Epithelial cell of proximal tubule (primary cell): ENCODE measurements around the gene MAGOH. TPM values are rescaled to one million over a fixed set of nuclear protein-coding genes. Genes with fewer than 3 reads are reported as not detected.

Experiments used
- DNase-seq: peaks from one replicate; pipeline ENCODE4 v3.0.0-alpha.2; 2011; ENCODE audit warnings: low read depth
- H3K4me3 ChIP-seq: 2 replicates; pipeline ENCODE4 v1.5.1; 2011; ENCODE audit warnings: low read depth, mild to moderate bottlenecking, low read length
- total RNA-seq: library from RNA; depleted of rRNA; stranded (reverse); fragments of >200 nt; gene quantifications from 2 replicates; pipeline ENCODE4 v1.2.3, GENCODE V29; 2015
- TF ChIP-seq, protein P1 (sequence below): conservative IDR thresholded peaks from 2 replicates; pipeline ENCODE4 v1.5.1; 2012; ENCODE audit warnings: low read depth, mild to moderate bottlenecking, low read length

Gene MAGOH
- total RNA-seq, 1 donor from 2014 or later = 24.8 TPM

DNA sequence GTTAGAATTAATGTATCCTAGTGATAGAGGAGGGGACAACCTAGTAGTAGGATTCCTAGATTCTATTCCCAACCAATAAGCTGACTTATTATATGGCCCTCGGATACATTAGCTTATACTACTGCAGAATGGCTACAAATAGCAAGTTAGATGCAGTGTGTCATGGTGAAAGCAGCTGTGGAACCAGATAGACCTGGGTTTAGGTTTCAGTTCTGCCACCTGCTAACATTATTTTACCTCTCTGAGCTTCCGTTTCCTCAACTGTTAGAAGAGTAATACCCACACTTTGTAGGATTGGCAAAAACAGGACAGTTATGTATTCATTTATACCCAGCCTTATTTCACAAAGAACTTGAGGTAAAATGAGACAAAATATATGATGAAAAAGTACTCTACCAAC lies 21.6 kb upstream of the MAGOH start:
- TF ChIP-seq, protein P1, sequence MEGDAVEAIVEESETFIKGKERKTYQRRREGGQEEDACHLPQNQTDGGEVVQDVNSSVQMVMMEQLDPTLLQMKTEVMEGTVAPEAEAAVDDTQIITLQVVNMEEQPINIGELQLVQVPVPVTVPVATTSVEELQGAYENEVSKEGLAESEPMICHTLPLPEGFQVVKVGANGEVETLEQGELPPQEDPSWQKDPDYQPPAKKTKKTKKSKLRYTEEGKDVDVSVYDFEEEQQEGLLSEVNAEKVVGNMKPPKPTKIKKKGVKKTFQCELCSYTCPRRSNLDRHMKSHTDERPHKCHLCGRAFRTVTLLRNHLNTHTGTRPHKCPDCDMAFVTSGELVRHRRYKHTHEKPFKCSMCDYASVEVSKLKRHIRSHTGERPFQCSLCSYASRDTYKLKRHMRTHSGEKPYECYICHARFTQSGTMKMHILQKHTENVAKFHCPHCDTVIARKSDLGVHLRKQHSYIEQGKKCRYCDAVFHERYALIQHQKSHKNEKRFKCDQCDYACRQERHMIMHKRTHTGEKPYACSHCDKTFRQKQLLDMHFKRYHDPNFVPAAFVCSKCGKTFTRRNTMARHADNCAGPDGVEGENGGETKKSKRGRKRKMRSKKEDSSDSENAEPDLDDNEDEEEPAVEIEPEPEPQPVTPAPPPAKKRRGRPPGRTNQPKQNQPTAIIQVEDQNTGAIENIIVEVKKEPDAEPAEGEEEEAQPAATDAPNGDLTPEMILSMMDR = no peak
- no peak for DNase-seq
- no peak overlapping the region for H3K4me3 ChIP-seq

DNA sequence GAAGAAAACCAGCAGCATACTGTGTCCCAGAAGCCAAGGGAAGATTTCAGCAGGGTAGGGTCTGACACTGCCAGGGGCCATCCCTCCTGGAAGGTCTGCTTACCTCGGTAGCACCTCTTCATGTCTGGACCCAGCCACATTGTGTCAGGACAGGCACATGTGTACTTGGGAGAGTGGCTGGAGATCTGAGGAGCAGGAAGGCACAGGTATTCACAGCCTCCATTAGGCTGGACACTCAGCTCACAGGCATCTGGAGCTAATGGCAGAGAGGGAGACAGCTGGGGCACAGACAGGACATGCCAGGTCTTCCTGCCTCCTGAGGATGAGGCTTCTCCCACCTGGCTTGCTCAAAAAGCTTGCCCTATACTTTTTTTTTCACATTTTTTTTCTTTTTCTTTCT lies 19.9 kb upstream of the MAGOH start:
- H3K4me3 ChIP-seq = no peak overlapping the region
- TF ChIP-seq, protein P1 = no peak
- DNase-seq = no peak

DNA sequence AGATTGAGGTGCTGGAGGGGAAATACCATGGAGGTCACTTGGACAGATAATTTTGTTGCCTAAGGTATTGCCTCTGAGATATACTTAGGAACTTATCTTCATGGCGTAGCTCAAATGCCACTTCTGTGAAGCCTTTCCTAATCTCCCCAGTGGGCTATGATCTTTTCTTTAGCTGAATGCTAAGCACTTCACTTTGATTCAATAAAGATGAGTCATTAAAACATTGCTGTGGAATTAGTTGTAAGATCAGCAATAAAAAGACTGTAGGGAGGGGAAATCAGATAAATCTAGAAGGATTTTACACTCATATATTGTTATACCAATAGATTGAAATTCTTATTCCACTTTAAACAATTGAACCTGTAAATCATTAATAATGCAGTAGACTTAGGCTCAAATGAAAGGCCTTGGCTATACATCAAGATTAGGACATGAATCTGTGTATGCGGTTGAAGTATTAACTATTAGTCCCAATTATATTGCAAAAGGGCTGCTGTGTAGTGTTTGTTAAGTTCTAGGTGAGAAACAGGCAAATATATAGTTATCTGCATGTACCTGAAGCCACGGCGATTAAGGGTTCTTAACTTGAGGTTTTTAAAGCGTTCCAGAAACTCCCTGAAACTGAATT lies 19.2 kb upstream of the MAGOH start:
- TF ChIP-seq, protein P1 = no peak
- no peak overlapping the region for H3K4me3 ChIP-seq
- DNase-seq = no peak

DNA sequence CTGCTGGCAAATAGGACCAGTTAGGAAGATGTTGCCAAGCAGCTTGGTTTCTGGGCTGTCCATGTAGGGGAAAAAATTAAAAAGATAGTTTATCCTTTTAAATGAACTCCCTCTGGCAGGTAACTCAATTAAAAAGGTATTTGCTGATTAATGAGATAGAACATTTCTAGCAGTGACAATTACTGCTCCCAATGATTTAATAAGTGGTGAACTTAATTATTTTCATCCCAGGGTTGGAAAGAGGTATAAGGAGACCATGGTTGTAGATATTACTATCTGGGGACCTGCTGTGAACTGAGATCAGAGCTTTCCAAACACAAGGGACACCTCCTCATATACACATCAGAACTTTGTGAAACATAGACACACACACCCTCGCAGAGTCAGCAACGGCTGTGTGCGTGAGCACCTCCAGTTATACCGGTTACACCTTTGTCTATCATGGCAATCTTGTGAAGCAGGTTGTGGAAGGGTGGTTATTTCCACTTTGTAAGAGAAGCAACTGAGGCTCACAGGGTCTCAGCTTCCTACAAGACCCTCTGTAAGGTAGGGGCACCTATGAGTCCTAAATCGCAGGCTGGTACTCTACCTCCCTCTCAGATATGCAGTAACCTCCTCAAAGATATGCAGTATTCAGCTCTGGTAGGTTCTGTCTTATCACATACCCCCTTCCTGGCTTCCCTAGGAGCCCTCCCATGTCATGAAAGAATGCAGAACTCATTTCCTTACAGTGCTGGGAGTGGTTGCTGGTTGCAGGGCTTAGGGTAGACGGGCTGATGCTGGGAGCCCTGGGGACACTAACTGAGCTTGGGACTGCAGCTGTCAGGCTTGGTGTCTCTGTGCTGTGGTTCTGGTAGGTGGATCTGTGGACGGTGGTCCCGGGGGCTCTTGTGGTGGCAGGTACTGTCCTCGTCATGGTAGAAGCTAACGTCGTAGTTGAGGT lies 18.5 kb upstream of the MAGOH start:
- TF ChIP-seq, protein P1 = no peak
- no peak overlapping the region for H3K4me3 ChIP-seq
- DNase-seq = no peak

DNA sequence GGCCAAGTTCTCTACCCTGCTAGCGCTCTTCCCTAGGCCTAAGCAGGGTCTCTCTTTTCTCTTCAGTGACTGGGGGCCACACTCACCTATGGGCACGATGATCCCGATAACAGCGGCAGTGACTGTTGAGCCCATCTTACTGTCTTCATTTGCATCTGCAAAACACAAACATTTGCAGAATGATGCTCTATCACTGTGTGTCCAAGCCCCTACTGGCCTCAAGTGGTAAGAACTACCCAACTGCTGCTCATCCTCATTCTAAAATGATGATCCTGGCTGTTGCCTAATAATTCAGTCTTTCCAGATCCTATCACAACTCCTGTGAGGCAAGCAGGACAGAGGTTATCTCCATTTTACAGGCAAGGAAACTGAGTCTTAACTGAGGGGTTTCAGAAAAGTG lies 16.7 kb upstream of the MAGOH start:
- no peak for DNase-seq
- TF ChIP-seq, protein P1 = peak; percentile 16
- H3K4me3 ChIP-seq = no peak overlapping the region

DNA sequence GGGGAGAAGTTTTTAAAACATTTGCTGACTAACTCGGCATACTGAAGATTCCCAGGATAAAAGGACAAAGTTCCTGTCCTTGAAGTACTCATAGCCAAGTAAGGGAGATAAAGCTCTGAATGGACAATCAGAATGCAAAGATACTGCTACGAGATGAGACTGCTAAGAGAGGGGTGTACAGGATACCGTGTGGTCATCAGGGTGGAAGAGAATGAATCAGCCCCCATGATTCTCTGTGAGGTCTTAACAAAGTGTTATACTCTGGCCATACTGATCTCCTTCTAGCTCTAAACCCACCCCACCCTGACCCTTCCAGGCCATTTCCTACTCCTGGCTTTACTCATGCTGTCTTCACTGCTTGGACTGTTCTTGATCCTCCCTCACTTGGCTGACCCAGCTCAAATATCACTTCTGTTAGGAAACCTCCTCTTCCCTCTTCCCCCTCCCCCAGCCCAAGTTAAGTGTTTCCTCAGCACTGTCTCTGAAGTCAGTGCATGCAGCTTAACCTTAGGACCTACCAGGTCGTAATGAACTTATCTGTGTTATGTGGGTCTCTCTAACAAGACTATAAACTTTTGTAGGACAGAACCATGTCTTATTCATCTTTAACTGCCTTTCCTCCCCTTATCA lies 15.8 kb upstream of the MAGOH start:
- TF ChIP-seq, protein P1 = no peak
- DNase-seq = no peak
- H3K4me3 ChIP-seq = no peak overlapping the region
